HG03159 (cell line): Measurements from ENCODE around the gene CLIC3.

Source experiments
- ATAC-seq: cut with Tn5 transposase; IDR thresholded peaks from one replicate; pipeline ENCODE4 v1.9.1; 2021; ENCODE audit warnings: mild to moderate bottlenecking, moderate library complexity; ENCODE audit not compliant: unreplicated experiment

The CLIC3 gene

GRCh38 chr9:136983167-136983566 is 13.2 kb downstream of the CLIC3 start:
- ATAC-seq: no peak

- ATAC-seq: no peak
These were observed 13.9 kb downstream of the CLIC3 start, which contains the start of gene LCNL1 for GRCh38 chr9:136982232-136983051. LCNL1 (plus strand) TSS chr9:136982993; CDS start chr9:136983587, 594 bp downstream.

- no peak for ATAC-seq
These were observed 14.7 kb downstream of the CLIC3 start for GRCh38 chr9:136981588-136982231.

- ATAC-seq: no peak
These were observed 15.5 kb downstream of the CLIC3 start for GRCh38 chr9:136980669-136981478.

- ATAC-seq: no peak
These were observed 16.4 kb downstream of the CLIC3 start for GRCh38 chr9:136979769-136980587.

GRCh38 chr9:136978865-136979544 is 17.4 kb downstream of the CLIC3 start:
- no peak for ATAC-seq

GRCh38 chr9:136978073-136978864 is 18.1 kb downstream of the CLIC3 start:
- no peak for ATAC-seq

GRCh38 chr9:136977649-136978072 is 18.7 kb downstream of the CLIC3 start:
- ATAC-seq: no peak

- no peak for ATAC-seq
These were observed 19.1 kb downstream of the CLIC3 start, which contains the start of gene PTGDS for GRCh38 chr9:136977223-136977622. PTGDS (plus strand) TSS chr9:136977504; CDS start chr9:136977579, 75 bp downstream.

GRCh38 chr9:136975644-136976043 is 20.7 kb downstream of the CLIC3 start:
- no peak for ATAC-seq

- ATAC-seq: no peak
These were observed 21.4 kb downstream of the CLIC3 start for GRCh38 chr9:136974817-136975535.

- no peak for ATAC-seq
These were observed 22.4 kb downstream of the CLIC3 start for GRCh38 chr9:136973618-136974617.

- no peak for ATAC-seq
These were observed 23.6 kb downstream of the CLIC3 start for GRCh38 chr9:136972743-136973142.

- ATAC-seq: no peak
These were observed 24.0 kb downstream of the CLIC3 start for GRCh38 chr9:136972335-136972734.

- no peak for ATAC-seq
These were observed 24.6 kb downstream of the CLIC3 start for GRCh38 chr9:136971746-136972145.

- no peak for ATAC-seq
These were observed 26.0 kb downstream of the CLIC3 start for GRCh38 chr9:136970361-136970760.

- no peak for ATAC-seq
These were observed 26.6 kb downstream of the CLIC3 start for GRCh38 chr9:136969774-136970173.
